Smooth muscle cell (in vitro differentiated cells): ENCODE results near the gene CLIC4. TPM values are rescaled to one million over a fixed set of nuclear protein-coding genes. Genes with fewer than 3 reads are reported as not detected.
"Not testable (repeated sequence)": the region's sequence is repeated elsewhere in the genome, so short reads cannot be mapped to it uniquely, and the experiment has no call there.

Experiments
- DNase-seq: peaks from one replicate; lab custom pipeline; 2025; ENCODE audit not compliant: unreplicated experiment; lab: John Stamatoyannopoulos, UW
- H2AFZ ChIP-seq: fragments of 200-600 bp; sonication (generic); 2 replicates; pipeline ENCODE4 v1.6.0; 2016; ENCODE audit warnings: antibody characterized with exemption, low read depth, mild to moderate bottlenecking
- H3F3A ChIP-seq: fragments of 200-600 bp; sonication (generic); 2 replicates; pipeline ENCODE4 v1.6.0; 2017; ENCODE audit warnings: antibody characterized with exemption, low read depth
- H3K27ac ChIP-seq: fragments of 200-600 bp; sonication (generic); 2 replicates; pipeline ENCODE4 v1.5.1; 2016; ENCODE audit warnings: low read depth, mild to moderate bottlenecking
- H3K27me3 ChIP-seq: fragments of 200-600 bp; sonication (generic); 2 replicates; pipeline ENCODE4 v1.6.1; 2016; ENCODE audit warnings: low read depth, mild to moderate bottlenecking
- H3K36me3 ChIP-seq: fragments of 200-600 bp; sonication (generic); 2 replicates; pipeline ENCODE4 v1.5.1; 2016; ENCODE audit warnings: low read depth
- H3K4me1 ChIP-seq: fragments of 200-600 bp; sonication (generic); 2 replicates; pipeline ENCODE4 v1.5.1; 2016; ENCODE audit warnings: low read depth
- H3K4me2 ChIP-seq: fragments of 200-600 bp; sonication (generic); 2 replicates; pipeline ENCODE4 v1.6.0; 2016; ENCODE audit warnings: mild to moderate bottlenecking
- H3K4me3 ChIP-seq: fragments of 200-600 bp; sonication (generic); 2 replicates; pipeline ENCODE4 v1.5.1; 2016; ENCODE audit warnings: mild to moderate bottlenecking
- H3K79me2 ChIP-seq: fragments of 200-600 bp; sonication (generic); 2 replicates; pipeline ENCODE4 v1.6.0; 2016; ENCODE audit warnings: low read depth, mild to moderate bottlenecking
- H3K9ac ChIP-seq: fragments of 200-600 bp; sonication (generic); 2 replicates; pipeline ENCODE4 v1.6.0; 2016; ENCODE audit warnings: low read depth
- H3K9me3 ChIP-seq: fragments of 200-600 bp; sonication (generic); replicated peaks from 2 replicates; pipeline ENCODE4 v1.5.1; 2016; ENCODE audit warnings: low read depth
- H4K20me1 ChIP-seq: fragments of 200-600 bp; sonication (generic); 2 replicates; pipeline ENCODE4 v1.6.0; 2016; ENCODE audit warnings: low read depth
- CTCF ChIP-seq: fragments of 200-600 bp; sonication (generic); IDR thresholded peaks from 2 replicates; pipeline ENCODE4 v1.5.1; 2017; ENCODE audit warnings: borderline replicate concordance, mild to moderate bottlenecking, antibody characterized with exemption; ENCODE audit not compliant: insufficient read depth, poor library complexity, severe bottlenecking
- WGBS: methylation state at CpG from one replicate; pipeline ENCODE4 v1.1.7; 2016; ENCODE audit warnings: low lambda C conversion rate; 5-methylcytosine and 5-hydroxymethylcytosine counted together
- polyA plus RNA-seq: library from polyadenylated mRNA; unstranded; fragments of >200 nt; fragmentation: Nextera tagmentation; extraction: Ambion mirVana; gene quantifications from 2 replicates; pipeline ENCODE4 v1.2.1, GENCODE V29; 2016
- total RNA-seq: library from RNA; depleted of rRNA; stranded (reverse); fragments of >200 nt; gene quantifications from 2 replicates; pipeline ENCODE4 v1.2.3, GENCODE V29; 2014

The CLIC4 gene
- total and polyA plus RNA-seq, 2 experiments from 2014 or later = 151 to 389 TPM

- Histone ChIP-seq H3K27ac (peak overlapping the region; percentile 10), H3K36me3 (no peaks in the 10 kb centered on the region), H3K9ac (no peak overlapping the region), H3K9me3 (no peaks in the 10 kb centered on the region), H3K79me2 (peaks cover 100% of the 10 kb centered on the region), H3K4me2 (peak overlapping the region; percentile 17), H3F3A (peaks cover 14% of the 10 kb centered on the region), H3K4me1 (no peaks in the 10 kb centered on the region), H3K4me3 (no peak overlapping the region), H3K27me3 (no peaks in the 10 kb centered on the region), H4K20me1 (peaks cover 100% of the 10 kb centered on the region), H2AFZ (no peak overlapping the region)
- 57% methylated on average over 5 of the region's 5 CpGs for WGBS
- no peak for TF ChIP-seq CTCF
- DNase-seq = no peak
Measured at GRCh38 chr1:24754229-24754628, 9.0 kb downstream of the CLIC4 start.

GRCh38 chr1:24755323-24755722 lies 10.1 kb downstream of the CLIC4 start:
- Histone ChIP-seq H3F3A (peaks cover 14% of the 10 kb centered on the region), H4K20me1 (peaks cover 100% of the 10 kb centered on the region), H3K79me2 (peaks cover 100% of the 10 kb centered on the region)
- not testable (repeated sequence) for DNase-seq, H2AFZ ChIP-seq, H3K27me3 ChIP-seq, H3K9ac ChIP-seq, H3K9me3 ChIP-seq, H3K27ac ChIP-seq, H3K36me3 ChIP-seq, H3K4me1 ChIP-seq, H3K4me3 ChIP-seq, H3K4me2 ChIP-seq
- WGBS = 97% methylated on average over 6 of the region's 6 CpGs

GRCh38 chr1:24756395-24756794 lies 11.1 kb downstream of the CLIC4 start:
- Histone ChIP-seq H3K9me3 (no peaks in the 10 kb centered on the region), H3K36me3 (no peaks in the 10 kb centered on the region), H3K9ac (no peak overlapping the region), H4K20me1 (peaks cover 100% of the 10 kb centered on the region), H3K27ac (no peak overlapping the region), H3K79me2 (peaks cover 100% of the 10 kb centered on the region), H3F3A (peaks cover 20% of the 10 kb centered on the region), H3K4me1 (no peaks in the 10 kb centered on the region), H3K27me3 (no peaks in the 10 kb centered on the region), H3K4me2 (no peak overlapping the region), H3K4me3 (no peak overlapping the region), H2AFZ (no peak overlapping the region)
- no peak for DNase-seq
- TF ChIP-seq CTCF = no peak
- WGBS = 97% methylated on average over 2 of the region's 2 CpGs

- Histone ChIP-seq H3K4me1 (peaks cover 8% of the 10 kb centered on the region), H3K36me3 (no peaks in the 10 kb centered on the region), H3K4me2 (no peak overlapping the region), H3K9ac (no peak overlapping the region), H3K27me3 (no peaks in the 10 kb centered on the region), H3K4me3 (no peak overlapping the region), H3F3A (peaks cover 35% of the 10 kb centered on the region), H4K20me1 (peaks cover 100% of the 10 kb centered on the region), H3K79me2 (peaks cover 100% of the 10 kb centered on the region), H3K27ac (no peak overlapping the region), H2AFZ (no peak overlapping the region), H3K9me3 (no peaks in the 10 kb centered on the region)
- DNase-seq = no peak
- no peak for TF ChIP-seq CTCF
- WGBS = 74% methylated on average over 5 of the region's 5 CpGs
Measured at GRCh38 chr1:24759492-24759891, 14.2 kb downstream of the CLIC4 start.
